Endodermal cell (in vitro differentiated cells): ENCODE measurements around the gene TM9SF2. TPM values are rescaled to one million over a fixed set of nuclear protein-coding genes. Genes with fewer than 3 reads are reported as not detected.
"Not testable (repeated sequence)": the region's sequence is repeated elsewhere in the genome, so short reads cannot be mapped to it uniquely, and the experiment has no call there.

Source experiments
- DNase-seq: peaks from one replicate; pipeline ENCODE4 v3.0.0-alpha.2; 2017
- H3K27ac ChIP-seq: 2 replicates; pipeline ENCODE4 v1.5.1; 2013; ENCODE audit warnings: mild to moderate bottlenecking, low read depth, low read length, moderate library complexity
- H3K27me3 ChIP-seq: 2 replicates; pipeline ENCODE4 v1.6.1; 2013; ENCODE audit warnings: mild to moderate bottlenecking, low read length, moderate library complexity; ENCODE audit not compliant: insufficient read depth, control insufficient read depth, poor library complexity, severe bottlenecking
- H3K36me3 ChIP-seq: 2 replicates; pipeline ENCODE4 v1.7.0; 2013; ENCODE audit warnings: mild to moderate bottlenecking, low read length, moderate library complexity; ENCODE audit not compliant: control insufficient read depth, insufficient read depth
- H3K4me1 ChIP-seq: one replicate; pipeline ENCODE4 v1.7.0; 2013; ENCODE audit warnings: low read length; ENCODE audit not compliant: control insufficient read depth, insufficient read depth
- H3K4me3 ChIP-seq: 2 replicates; pipeline ENCODE4 v1.5.1; 2013; ENCODE audit warnings: mild to moderate bottlenecking, low read length, moderate library complexity
- H3K9ac ChIP-seq: 2 replicates; pipeline ENCODE4 v1.6.1; 2013; ENCODE audit warnings: mild to moderate bottlenecking, low read length, moderate library complexity; ENCODE audit not compliant: poor library complexity, severe bottlenecking; ENCODE audit errors: extremely low read depth
- H3K9me3 ChIP-seq: 2 replicates; pipeline ENCODE4 v1.6.1; 2013; ENCODE audit warnings: mild to moderate bottlenecking, low read length, moderate library complexity; ENCODE audit not compliant: control insufficient read depth
- H3K27ac Mint-ChIP-seq: 2 replicates; pipeline ENCODE4 v1.8.0; 2020; ENCODE audit warnings: mixed read lengths
- H3K27me3 Mint-ChIP-seq: 2 replicates; pipeline ENCODE4 v1.8.0; 2021; ENCODE audit warnings: mild to moderate bottlenecking, mixed read lengths; ENCODE audit not compliant: insufficient read depth
- H3K36me3 Mint-ChIP-seq: 2 replicates; pipeline ENCODE4 v1.8.0; 2020; ENCODE audit warnings: low read depth, mixed read lengths
- H3K4me1 Mint-ChIP-seq: 2 replicates; pipeline ENCODE4 v1.8.0; 2020; ENCODE audit warnings: mixed read lengths
- H3K4me3 Mint-ChIP-seq: 2 replicates; pipeline ENCODE4 v1.8.0; 2020; ENCODE audit warnings: mild to moderate bottlenecking, moderate library complexity, mixed read lengths
- H3K9me3 Mint-ChIP-seq: 2 replicates; pipeline ENCODE4 v1.8.0; 2020; ENCODE audit warnings: mild to moderate bottlenecking, mixed read lengths
- WGBS, 2 experiments: methylation state at CpG; one replicate each; pipeline versions ENCODE4 v1.1.5 to v1.1.7; 2013; ENCODE audit warnings: missing lambda C conversion rate in 2 of 2, mixed read lengths in 1 of 2; ENCODE audit not compliant: insufficient coverage in 1 of 2, insufficient read length in 1 of 2; 5-methylcytosine and 5-hydroxymethylcytosine counted together
- total RNA-seq, 2 donors: library from RNA; stranded (reverse); fragmentation: NEBNext Ultra II Directional in 1 of 2; extraction: Animal tissue kit (Norgen Biotek cat#: 25700) in 1 of 2; gene quantifications; 2 replicates in 1 of 2; 3 replicates in 1 of 2; pipeline ENCODE4 v1.2.1, GENCODE V29; 2021
- TF ChIP-seq, protein P1 (sequence below): fragments of 200-600 bp; sonication (generic); conservative IDR thresholded peaks from 2 replicates; pipeline ENCODE4 v1.5.0; 2021; ENCODE audit warnings: antibody characterized with exemption, mild to moderate bottlenecking

TM9SF2 gene
- total RNA-seq, 2 donors from 2014 or later, result 88.4 to 99.3 TPM

DNA sequence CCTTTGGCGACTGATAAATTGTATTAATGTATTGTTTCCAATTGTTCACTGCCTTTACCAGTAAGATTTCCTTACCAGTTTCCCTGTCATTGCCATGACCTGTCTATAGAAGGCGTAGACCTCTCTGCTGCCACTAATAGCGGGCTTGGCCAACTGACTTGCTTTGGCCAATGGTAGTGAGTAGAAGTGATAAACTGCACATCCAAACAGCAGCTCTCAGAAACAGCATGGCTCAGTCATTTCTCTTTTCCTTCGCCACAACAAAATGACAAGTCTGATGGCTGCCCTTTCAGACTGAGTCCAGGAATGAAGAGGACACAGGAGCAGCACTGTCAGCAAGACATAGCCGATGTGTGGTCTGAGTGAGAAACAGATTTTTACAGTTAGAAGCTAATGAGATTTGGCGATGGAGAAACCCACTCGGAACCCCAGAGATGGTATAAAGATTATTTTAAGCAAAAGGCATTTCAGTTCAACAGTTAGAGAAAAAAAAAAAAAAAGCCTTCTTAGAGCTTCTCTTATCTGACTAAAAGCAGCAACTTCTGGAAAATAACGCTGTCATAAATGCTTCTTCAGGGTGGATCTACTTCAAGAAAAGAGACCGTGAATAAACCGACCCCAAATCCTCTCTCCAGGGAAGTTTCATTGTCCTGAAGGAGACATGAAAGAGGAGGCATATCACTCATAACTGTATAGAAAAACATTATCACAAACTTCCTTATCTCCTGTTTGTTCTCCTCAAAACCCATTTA lies 42.0 kb upstream of the TM9SF2 start:
- Mint-ChIP-seq H3K27me3 (no peaks in the 10 kb centered on the region), H3K27ac (no peak overlapping the region), H3K36me3 (no peaks in the 10 kb centered on the region), H3K4me3 (no peak overlapping the region), H3K9me3 (peaks cover 7% of the 10 kb centered on the region), H3K4me1 (no peaks in the 10 kb centered on the region)
- Histone ChIP-seq H3K4me3 (no peak overlapping the region), H3K36me3 (no peaks in the 10 kb centered on the region), H3K27ac (no peak overlapping the region), H3K4me1 (no peaks in the 10 kb centered on the region), H3K9me3 (no peaks in the 10 kb centered on the region), H3K9ac (no peak overlapping the region), H3K27me3 (no peaks in the 10 kb centered on the region)
- WGBS, 2 experiments, result 89 to 94% methylated on average over 8 to 10 of the region's 10 CpGs
- TF ChIP-seq, protein P1, sequence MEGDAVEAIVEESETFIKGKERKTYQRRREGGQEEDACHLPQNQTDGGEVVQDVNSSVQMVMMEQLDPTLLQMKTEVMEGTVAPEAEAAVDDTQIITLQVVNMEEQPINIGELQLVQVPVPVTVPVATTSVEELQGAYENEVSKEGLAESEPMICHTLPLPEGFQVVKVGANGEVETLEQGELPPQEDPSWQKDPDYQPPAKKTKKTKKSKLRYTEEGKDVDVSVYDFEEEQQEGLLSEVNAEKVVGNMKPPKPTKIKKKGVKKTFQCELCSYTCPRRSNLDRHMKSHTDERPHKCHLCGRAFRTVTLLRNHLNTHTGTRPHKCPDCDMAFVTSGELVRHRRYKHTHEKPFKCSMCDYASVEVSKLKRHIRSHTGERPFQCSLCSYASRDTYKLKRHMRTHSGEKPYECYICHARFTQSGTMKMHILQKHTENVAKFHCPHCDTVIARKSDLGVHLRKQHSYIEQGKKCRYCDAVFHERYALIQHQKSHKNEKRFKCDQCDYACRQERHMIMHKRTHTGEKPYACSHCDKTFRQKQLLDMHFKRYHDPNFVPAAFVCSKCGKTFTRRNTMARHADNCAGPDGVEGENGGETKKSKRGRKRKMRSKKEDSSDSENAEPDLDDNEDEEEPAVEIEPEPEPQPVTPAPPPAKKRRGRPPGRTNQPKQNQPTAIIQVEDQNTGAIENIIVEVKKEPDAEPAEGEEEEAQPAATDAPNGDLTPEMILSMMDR, result peak; percentile 25
- no peak for DNase-seq

DNA sequence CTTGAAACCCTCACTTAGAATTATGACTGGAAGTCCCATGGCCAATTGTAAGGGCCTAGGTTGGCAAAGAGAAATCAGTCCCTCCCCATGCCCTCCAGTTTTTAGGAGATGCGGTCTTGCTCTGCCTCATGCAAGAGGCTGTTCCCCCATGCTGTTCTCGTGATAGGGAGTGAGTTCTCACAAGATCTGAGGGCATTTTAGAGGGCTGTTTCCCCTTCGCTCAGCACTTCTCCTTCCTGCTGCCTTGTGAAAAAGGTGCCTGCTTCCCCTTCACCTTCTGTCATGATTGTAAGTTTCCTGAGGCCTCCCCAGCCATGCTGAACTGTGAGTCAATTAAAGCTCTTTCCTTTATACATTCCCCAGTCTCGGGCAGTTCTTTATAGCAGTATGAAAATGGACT lies 40.5 kb upstream of the TM9SF2 start:
- H3K27me3 Mint-ChIP-seq, H3K4me1 ChIP-seq, H3K9me3 Mint-ChIP-seq, H3K9me3 ChIP-seq, H3K9ac ChIP-seq, H3K36me3 Mint-ChIP-seq, H3K27ac Mint-ChIP-seq, DNase-seq, H3K27ac ChIP-seq, H3K4me1 Mint-ChIP-seq, H3K4me3 ChIP-seq, H3K36me3 ChIP-seq, H3K27me3 ChIP-seq, H3K4me3 Mint-ChIP-seq: not testable (repeated sequence)
- 76 to 84% methylated on average over 4 of the region's 4 CpGs for WGBS, 2 experiments

DNA sequence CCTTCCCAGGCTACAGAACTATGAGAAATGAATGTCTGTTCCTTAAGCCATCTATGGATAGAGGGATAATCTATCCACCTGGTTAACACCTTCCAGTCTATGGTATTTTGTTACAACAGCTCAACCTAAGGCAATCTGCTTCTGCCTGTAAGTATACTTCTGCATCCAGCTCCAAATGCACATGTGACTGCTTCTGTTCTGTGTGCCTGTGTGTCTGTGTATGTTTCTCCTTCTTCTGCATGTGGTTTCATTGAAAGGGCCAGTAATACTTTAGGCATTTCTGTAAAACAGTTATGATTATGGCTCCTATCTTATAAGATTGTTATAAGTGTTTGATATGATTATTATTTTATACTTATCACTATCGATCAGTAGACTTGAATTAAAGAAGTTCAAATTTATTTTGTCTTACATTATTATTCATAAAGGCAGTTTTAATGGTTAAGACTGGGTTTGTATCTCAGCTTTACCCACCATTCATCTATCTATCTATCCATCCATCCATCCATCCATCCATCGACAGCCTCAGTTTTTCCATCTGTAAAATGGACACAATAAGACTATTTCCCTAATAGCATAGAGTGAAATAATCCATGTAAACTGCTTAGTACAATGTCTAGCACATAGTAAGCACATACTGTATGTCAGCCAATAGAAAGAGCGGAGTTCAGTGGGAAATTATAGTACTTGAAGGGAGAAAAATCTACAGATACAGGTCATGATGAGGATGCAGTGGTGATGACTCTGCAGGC lies 37.5 kb upstream of the TM9SF2 start:
- no peak overlapping the region for H3K9ac ChIP-seq
- H3K4me1 ChIP-seq, result no peaks in the 10 kb centered on the region
- Mint-ChIP-seq H3K4me1 (no peaks in the 10 kb centered on the region), H3K27me3 (no peaks in the 10 kb centered on the region), H3K27ac (no peak overlapping the region), H3K36me3 (no peaks in the 10 kb centered on the region), H3K9me3 (no peaks in the 10 kb centered on the region), H3K4me3 (no peak overlapping the region)
- H3K27me3 ChIP-seq, result no peaks in the 10 kb centered on the region
- DNase-seq, result no peak
- 93 to 100% methylated on average over 1 to 2 of the region's 3 CpGs for WGBS, 2 experiments
- no peaks in the 10 kb centered on the region for H3K9me3 ChIP-seq
- H3K36me3 ChIP-seq, result no peaks in the 10 kb centered on the region
- H3K4me3 ChIP-seq, result no peak overlapping the region
- TF ChIP-seq, protein P1, result no peak
- H3K27ac ChIP-seq, result no peak overlapping the region
